SHP77 (cell line): ENCODE results near the gene POU5F2.
A peak's percentile ranks its signal among the peaks of the same experiment; 100 is the strongest.

Experiments used
- DNase-seq, 2 experiments: peaks; one replicate each; lab custom pipeline; 2025; lab: John Stamatoyannopoulos, UW

POU5F2 gene, protein sequence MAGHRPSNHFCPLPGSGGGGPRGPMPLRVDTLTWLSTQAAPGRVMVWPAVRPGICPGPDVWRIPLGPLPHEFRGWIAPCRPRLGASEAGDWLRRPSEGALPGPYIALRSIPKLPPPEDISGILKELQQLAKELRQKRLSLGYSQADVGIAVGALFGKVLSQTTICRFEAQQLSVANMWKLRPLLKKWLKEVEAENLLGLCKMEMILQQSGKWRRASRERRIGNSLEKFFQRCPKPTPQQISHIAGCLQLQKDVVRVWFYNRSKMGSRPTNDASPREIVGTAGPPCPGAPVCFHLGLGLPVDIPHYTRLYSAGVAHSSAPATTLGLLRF

GRCh38 chr5:93741136-93741811 lies at the start of gene POU5F2:
Gene POU5F2 (minus strand): TSS chr5:93741600. CDS start chr5:93741563, 37 bp downstream.
- no peak for DNase-seq

DNA sequence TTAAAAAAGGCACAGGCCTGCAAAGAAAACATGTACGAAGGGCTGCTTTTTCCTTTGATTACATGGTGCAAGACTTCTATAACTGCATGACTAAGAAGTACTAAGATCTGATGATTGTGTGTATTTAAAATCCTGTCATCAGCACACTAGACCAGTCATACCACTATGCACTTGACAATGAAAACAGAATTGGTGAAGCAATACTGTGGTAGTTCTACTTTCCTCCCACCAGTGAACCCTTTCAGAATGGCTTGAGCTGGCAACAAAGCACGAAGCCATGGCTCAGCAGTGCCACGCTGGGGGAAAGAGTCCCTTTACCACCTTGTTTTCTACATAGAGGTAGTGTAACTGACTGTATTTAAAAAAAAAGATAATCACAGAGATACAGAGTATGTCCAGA lies 49.0 kb upstream of the POU5F2 start:
- peak in 1 of 2 experiments; percentile 17 for DNase-seq

- DNase-seq, result no peak
Observed at GRCh38 chr5:93789173-93790067, 48.0 kb upstream of the POU5F2 start.

DNA sequence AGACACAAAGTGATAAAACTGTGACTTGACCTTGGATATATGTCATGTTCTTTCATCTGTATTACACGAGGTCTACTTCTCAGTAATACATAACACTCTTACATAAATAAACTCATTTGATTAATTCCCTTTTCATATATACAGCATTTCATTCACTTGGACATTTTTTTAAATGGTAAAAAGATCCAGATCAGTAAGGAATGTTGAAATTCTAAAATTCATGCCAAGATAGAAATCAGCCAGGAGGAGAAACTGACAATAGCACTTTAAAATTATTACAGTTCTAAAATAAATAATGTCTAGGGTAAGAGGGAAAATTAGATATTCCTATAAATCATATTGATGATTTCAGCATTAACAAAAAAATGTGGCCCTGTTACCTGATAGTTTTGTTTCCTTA lies 46.2 kb upstream of the POU5F2 start:
- DNase-seq, result no peak

DNA sequence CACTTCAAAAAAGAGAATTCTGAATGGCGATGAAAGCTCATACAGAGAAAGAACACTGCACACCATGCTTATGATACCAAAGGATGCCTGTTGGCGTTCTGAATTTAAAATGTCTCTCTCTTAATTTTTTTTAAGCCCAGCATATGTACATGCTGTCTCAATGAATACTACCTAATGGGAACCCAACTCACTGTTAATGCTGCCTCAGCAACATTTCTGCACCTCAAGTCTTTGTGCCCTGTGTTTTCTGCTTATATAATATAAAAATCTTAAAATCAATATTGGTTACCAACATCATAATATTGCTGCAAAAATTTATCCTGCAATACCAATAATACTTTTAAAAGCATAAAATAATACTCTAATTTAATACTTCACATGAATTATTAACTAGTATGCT lies 44.1 kb upstream of the POU5F2 start:
- DNase-seq, result no peak

GRCh38 chr5:93782978-93783377 lies 41.6 kb upstream of the POU5F2 start:
- no peak for DNase-seq

GRCh38 chr5:93777620-93778019 lies 36.2 kb upstream of the POU5F2 start:
- no peak for DNase-seq

GRCh38 chr5:93756372-93756771 lies 15.0 kb upstream of the POU5F2 start:
- DNase-seq, result no peak

- no peak for DNase-seq
Observed at GRCh38 chr5:93755716-93756115, 14.3 kb upstream of the POU5F2 start.

GRCh38 chr5:93748875-93749397 lies 7.5 kb upstream of the POU5F2 start:
- DNase-seq, result no peak

DNA sequence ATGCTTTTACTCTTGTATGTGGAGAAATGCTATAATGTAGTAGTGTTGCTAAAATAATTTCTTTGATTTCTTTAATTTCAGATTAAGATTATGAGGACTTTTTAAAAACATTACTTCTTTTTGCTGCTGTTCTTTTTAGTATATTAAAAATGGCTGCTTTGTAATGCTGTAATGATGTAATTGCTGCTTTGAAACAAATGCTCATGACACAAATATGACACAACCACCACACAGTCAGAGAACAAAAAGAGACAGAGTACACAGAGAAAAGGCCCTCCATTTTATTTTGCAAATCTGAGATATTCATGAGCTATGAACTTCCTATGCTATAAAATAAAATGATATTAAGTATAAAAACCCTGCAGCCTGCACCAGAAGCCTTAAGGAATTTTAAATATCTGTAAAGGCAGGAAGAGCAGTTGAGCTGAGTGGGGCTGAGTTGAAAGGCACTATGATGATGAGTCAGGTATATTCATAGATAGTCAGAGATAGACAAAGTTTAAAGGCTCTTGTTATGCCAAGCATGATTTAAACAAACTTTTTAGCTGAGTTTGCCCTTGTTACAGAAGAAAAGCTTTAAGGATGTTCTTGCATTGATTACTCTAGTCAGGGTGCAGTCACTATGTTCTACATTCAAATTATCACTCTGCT lies 5.1 kb upstream of the POU5F2 start:
- DNase-seq, result no peak

DNA sequence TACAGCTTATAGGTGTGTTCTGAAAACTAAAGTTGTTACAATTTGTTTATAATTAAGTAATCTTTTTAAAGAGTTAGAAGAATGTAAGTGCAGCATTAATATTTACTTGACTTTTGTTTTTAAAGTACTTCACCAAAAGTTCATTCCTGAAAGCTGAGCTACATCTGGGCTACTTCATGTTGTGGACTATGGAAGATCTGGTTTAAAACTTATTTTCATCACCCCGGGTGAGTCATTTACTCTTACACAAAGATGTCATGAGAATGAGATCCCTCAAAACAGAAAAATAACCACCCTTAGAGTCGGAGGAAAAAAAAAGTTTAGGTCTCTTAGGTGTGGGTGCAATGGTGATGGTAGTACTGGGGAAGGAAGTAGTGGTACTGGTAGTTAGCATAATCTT lies 5.1 kb downstream of the POU5F2 start:
- DNase-seq, result no peak

DNA sequence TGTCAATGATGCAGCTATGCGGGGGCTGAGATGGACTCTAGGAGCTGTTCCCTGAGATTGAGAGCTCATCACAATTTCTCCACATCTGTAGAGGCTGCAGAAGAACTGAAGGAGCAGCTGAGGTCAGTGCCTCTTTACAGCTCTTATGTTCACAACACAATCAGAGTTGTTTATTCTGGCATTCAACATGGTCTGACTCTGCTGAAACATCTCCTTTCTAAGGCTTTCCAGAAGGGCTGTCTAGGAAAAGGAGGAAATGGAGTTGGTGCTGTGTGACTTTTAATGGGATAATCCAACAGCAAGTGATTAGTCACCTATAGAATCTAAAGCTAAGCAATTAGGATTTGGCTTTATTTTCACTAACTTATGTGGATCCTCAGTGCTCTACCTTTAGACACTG lies 6.0 kb downstream of the POU5F2 start:
- no peak for DNase-seq

GRCh38 chr5:93731987-93732386 lies 9.4 kb downstream of the POU5F2 start:
- no peak for DNase-seq

DNA sequence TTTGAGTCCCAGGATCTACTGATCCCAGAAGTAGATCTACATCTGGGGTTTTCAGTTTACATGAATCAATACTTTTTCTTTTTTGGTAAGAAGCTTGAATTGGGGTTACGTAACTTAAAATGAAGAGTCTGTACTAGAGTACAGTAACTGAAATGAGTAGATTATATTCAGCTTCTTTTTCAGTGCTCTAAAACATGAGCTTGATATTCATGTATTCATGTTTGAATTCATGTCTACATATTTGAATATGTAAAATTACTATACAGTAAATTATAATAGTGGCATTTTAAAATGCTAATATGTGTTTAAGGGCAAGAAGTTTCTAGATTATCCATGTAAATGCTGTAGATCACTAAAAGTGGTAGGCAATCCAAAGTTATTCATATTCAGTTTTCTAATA lies 14.8 kb downstream of the POU5F2 start:
- no peak for DNase-seq

DNA sequence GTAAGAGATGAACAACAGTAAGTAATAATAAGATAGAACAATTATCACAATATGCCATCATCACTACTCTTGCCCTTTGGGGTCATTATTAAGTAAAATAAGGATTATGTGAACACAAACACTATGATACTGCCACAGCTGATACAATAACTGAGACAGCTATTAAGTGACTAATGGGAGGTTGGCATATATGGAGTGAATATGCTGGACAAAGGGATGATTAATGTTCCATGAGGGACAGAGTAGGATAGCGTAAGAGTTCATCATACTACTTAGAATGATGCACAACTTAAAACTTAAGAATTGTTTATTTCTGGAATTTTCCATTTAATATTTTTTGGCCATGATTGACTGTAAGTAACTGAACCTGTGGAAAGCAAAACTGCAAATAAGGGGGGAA lies 16.6 kb downstream of the POU5F2 start:
- DNase-seq, result no peak

DNA sequence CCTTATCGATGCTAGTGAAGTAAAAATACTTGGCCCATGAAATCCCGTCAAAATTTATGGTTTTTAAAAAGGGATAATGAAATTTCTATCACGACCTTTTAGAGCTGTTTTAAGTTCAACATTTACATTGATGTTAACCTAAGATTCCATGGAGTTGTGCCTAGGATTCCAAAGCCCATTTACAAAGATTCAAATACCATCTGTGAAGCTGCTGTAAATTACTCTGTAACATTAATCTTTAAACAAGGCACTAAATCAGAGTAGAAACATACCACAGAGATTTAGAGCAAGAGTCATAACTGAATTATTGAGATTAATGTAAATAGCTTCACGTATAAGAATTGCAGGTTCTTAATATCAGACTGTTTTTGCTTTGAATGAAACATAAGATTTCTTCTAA lies 17.7 kb downstream of the POU5F2 start:
- DNase-seq, result no peak

GRCh38 chr5:93723005-93723404 lies 18.4 kb downstream of the POU5F2 start:
- DNase-seq, result peak; percentile 11 to 30

GRCh38 chr5:93722588-93722987 lies 18.8 kb downstream of the POU5F2 start:
- DNase-seq, result no peak

DNA sequence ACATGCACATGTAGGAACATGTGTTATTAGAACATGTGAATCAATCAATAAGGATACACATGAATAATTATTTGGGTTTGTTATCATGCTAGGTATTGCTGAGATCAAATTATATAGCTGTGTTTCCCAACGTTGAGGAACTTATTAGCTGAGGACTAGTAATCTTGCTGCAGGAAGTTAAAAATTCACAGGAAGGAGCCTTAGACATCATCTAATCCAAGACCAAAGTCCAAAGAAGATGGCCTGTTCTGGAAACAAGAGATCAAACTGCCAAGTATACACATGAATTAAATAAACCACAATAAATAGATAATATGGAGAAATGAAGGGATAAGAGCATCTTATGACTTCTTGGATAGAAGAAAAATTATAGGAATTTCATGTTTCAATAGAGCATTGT lies 19.9 kb downstream of the POU5F2 start:
- no peak for DNase-seq

GRCh38 chr5:93721071-93721470 lies 20.3 kb downstream of the POU5F2 start:
- DNase-seq, result no peak

- DNase-seq, result peak; percentile 35 to 43
Observed at GRCh38 chr5:93717162-93717561, 24.2 kb downstream of the POU5F2 start.
